Measurements from ENCODE around the gene BCL2L14.

GRCh38 chr12:12033824-12034223, 36.9 kb upstream of the BCL2L14 start:
- no peak for TF ChIP-seq EZH2 (IDR thresholded peaks at IDR 0.05; ENCODE audit: borderline replicate concordance, low read depth, low read length)
- no peak for TF ChIP-seq CHD4 (IDR thresholded peaks at IDR 0.05; ENCODE audit: insufficient read depth, insufficient replicate concordance, low read depth, low read length, poor library complexity, severe bottlenecking)
- TF ChIP-seq TRIM24 (IDR thresholded peaks at IDR 0.05) = no peak
- no peak for TF ChIP-seq MXI1 (IDR thresholded peaks at IDR 0.05; ENCODE audit: low read depth, low read length)
- no peak for TF ChIP-seq ZFP36 (IDR thresholded peaks at IDR 0.05; ENCODE audit: low read depth, low read length, partially characterized antibody)

Data from K562 (cell line).